Hepatocyte (in vitro differentiated cells): Measurements from ENCODE around the gene RPTOR.

Source experiments
- EZH2 ChIP-seq: fragments of 200-600 bp; sonication (generic); IDR thresholded peaks from 2 replicates; pipeline ENCODE4 v1.6.1; 2016; ENCODE audit warnings: antibody characterized with exemption, mild to moderate bottlenecking, borderline replicate concordance
- EZH2phosphoT487 ChIP-seq: fragments of 200-600 bp; sonication (generic); IDR thresholded peaks from one replicate; pipeline ENCODE4 v1.6.1; 2018; ENCODE audit warnings: antibody characterized with exemption, mild to moderate bottlenecking, low read depth, moderate library complexity; ENCODE audit not compliant: unreplicated experiment, severe bottlenecking
- TF ChIP-seq, protein P1 (sequence below): fragments of 200-600 bp; sonication (generic); IDR thresholded peaks from 2 replicates; pipeline ENCODE4 v1.5.1; 2016; ENCODE audit warnings: antibody characterized with exemption, mild to moderate bottlenecking; ENCODE audit not compliant: poor library complexity

DNA sequence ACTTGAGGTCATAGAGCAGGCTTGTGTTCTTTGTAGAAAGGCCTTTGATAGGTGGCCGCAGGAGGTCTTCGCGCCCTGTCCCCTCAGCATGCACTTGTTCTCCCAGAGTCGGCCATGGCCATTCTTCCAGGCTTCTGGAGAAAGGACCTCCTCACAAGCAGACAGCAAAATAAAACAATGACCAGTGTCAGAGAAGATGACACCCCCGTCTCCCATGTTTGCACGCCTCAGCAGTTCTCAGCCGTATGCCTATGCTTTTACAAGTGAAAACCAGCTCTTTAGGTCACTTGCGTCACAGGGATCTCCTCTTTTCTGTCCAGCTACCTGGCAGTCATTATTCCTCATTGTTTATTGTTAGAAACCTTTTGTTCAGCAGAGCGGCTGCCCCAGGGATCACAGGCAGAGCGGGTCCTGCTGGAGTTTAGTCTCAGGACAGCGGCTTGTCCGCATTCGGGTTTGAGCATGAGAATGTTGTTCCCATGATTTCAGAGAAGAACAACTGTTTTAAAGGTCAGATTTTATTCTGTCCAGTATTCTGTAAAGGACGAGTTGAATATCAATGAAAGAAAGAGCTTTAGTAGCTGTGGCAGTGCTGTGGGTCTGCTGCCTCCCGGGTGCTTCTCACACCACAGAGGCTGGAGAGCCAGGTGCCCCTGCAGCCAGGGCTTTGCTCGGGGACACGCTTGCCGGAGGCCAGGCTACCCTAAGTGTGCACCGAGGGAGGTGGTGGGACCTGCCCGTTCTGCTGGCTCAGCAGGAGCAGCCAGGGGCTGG is 123.9 kb downstream of the RPTOR start:
- TF ChIP-seq, protein P1, sequence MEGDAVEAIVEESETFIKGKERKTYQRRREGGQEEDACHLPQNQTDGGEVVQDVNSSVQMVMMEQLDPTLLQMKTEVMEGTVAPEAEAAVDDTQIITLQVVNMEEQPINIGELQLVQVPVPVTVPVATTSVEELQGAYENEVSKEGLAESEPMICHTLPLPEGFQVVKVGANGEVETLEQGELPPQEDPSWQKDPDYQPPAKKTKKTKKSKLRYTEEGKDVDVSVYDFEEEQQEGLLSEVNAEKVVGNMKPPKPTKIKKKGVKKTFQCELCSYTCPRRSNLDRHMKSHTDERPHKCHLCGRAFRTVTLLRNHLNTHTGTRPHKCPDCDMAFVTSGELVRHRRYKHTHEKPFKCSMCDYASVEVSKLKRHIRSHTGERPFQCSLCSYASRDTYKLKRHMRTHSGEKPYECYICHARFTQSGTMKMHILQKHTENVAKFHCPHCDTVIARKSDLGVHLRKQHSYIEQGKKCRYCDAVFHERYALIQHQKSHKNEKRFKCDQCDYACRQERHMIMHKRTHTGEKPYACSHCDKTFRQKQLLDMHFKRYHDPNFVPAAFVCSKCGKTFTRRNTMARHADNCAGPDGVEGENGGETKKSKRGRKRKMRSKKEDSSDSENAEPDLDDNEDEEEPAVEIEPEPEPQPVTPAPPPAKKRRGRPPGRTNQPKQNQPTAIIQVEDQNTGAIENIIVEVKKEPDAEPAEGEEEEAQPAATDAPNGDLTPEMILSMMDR: no peak
- TF ChIP-seq EZH2phosphoT487 (no peak), EZH2 (no peak)
